ENCODE data around the gene RAB4B. TPM values are rescaled to one million over a fixed set of nuclear protein-coding genes. Genes with fewer than 3 reads are reported as not detected.

Gene RAB4B
- total RNA-seq, 2 experiments from 2014 or later, result 26.6 to 26.9 TPM

GRCh38 chr19:40759352-40759751 lies 18.7 kb upstream of the RAB4B start:
- intact Hi-C loops (cut with DNase I, micrococcal nuclease), result loop anchor here in 1 of 2 experiments (10.0 kb wide), 1 partner anchor 295 kb away; the partner anchor contains the start of genes BLVRB and SPTBN4
- Mint-ChIP-seq H3K4me3 (no peak overlapping the region), H3K9me3 (no peaks in the 10 kb centered on the region), H3K4me1 (ENCODE audit: low read depth) (peaks cover 49% of the 10 kb centered on the region), H3K36me3 (ENCODE audit: low read depth) (peaks cover 90% of the 10 kb centered on the region), H3K27ac (peak overlapping the region; percentile 10), H3K27me3 (no peaks in the 10 kb centered on the region)
- DNase-seq (no peak), ATAC-seq (ENCODE audit: poor library complexity) (no peak)
- H3K9me3 ChIP-seq (ENCODE audit: control insufficient read depth in 1 of 2, insufficient read depth in 1 of 2, low read length in 2 of 2), result no peaks in the 10 kb centered on the region
- H3K27ac ChIP-seq (ENCODE audit: low read depth in 1 of 2, low read length in 2 of 2), result no peak overlapping the region
- ChIA-PET CTCF (no interaction called here), POLR2A (interaction anchor here (1.6 kb wide), 1 partner anchor 18 kb away, joined by 4 read pairs; the partner anchor contains the start of gene RAB4B)
- no peak for TF ChIP-seq CTCF (IDR thresholded peaks at IDR 0.05)
- peaks cover 90% of the 10 kb centered on the region for H3K36me3 ChIP-seq (ENCODE audit: insufficient read depth, low read length)
- peaks cover 51% of the 10 kb centered on the region for H3K4me1 ChIP-seq (ENCODE audit: insufficient read depth, low read length)
- no peak overlapping the region for H3K4me3 ChIP-seq (ENCODE audit: low read length)
- H3K27me3 ChIP-seq (ENCODE audit: control insufficient read depth in 1 of 2, insufficient read depth in 2 of 2, low read length in 2 of 2), result no peaks in the 10 kb centered on the region

GRCh38 chr19:40762754-40763470 lies 15.1 kb upstream of the RAB4B start:
- Mint-ChIP-seq H3K4me3 (no peak overlapping the region), H3K27ac (no peak overlapping the region), H3K9me3 (no peaks in the 10 kb centered on the region), H3K36me3 (ENCODE audit: low read depth) (peaks cover 76% of the 10 kb centered on the region), H3K4me1 (ENCODE audit: low read depth) (peaks cover 36% of the 10 kb centered on the region), H3K27me3 (no peaks in the 10 kb centered on the region)
- Histone ChIP-seq H3K4me3 (ENCODE audit: low read length) (no peak overlapping the region), H3K27ac (ENCODE audit: low read depth in 1 of 2, low read length in 2 of 2) (peak overlapping the region in 1 of 2 donors; percentile 4), H3K27me3 (ENCODE audit: control insufficient read depth in 1 of 2, insufficient read depth in 2 of 2, low read length in 2 of 2) (no peaks in the 10 kb centered on the region), H3K9me3 (ENCODE audit: control insufficient read depth in 1 of 2, insufficient read depth in 1 of 2, low read length in 2 of 2) (no peaks in the 10 kb centered on the region), H3K4me1 (ENCODE audit: insufficient read depth, low read length) (peaks cover 33% of the 10 kb centered on the region), H3K36me3 (ENCODE audit: insufficient read depth, low read length) (peaks cover 88% of the 10 kb centered on the region)
- ATAC-seq (ENCODE audit: poor library complexity) (no peak), DNase-seq (no peak)
- CTCF ChIA-PET, result no interaction called here
- POLR2A ChIA-PET, result no interaction called here
- intact Hi-C loops (cut with DNase I, micrococcal nuclease), result no loop called here
- no peak for TF ChIP-seq CTCF (IDR thresholded peaks at IDR 0.05)

- Histone ChIP-seq H3K36me3 (ENCODE audit: insufficient read depth, low read length) (peaks cover 83% of the 10 kb centered on the region), H3K27me3 (ENCODE audit: control insufficient read depth in 1 of 2, insufficient read depth in 2 of 2, low read length in 2 of 2) (no peaks in the 10 kb centered on the region), H3K4me1 (ENCODE audit: insufficient read depth, low read length) (peaks cover 30% of the 10 kb centered on the region), H3K4me3 (ENCODE audit: low read length) (no peak overlapping the region), H3K9me3 (ENCODE audit: control insufficient read depth in 1 of 2, insufficient read depth in 1 of 2, low read length in 2 of 2) (no peaks in the 10 kb centered on the region), H3K27ac (ENCODE audit: low read depth in 1 of 2, low read length in 2 of 2) (no peak overlapping the region)
- Mint-ChIP-seq H3K4me3 (no peak overlapping the region), H3K27me3 (no peaks in the 10 kb centered on the region), H3K27ac (no peak overlapping the region), H3K9me3 (no peaks in the 10 kb centered on the region), H3K36me3 (ENCODE audit: low read depth) (peaks cover 70% of the 10 kb centered on the region), H3K4me1 (ENCODE audit: low read depth) (peaks cover 36% of the 10 kb centered on the region)
- no peak for TF ChIP-seq CTCF (IDR thresholded peaks at IDR 0.05)
- ChIA-PET CTCF (no interaction called here), POLR2A (no interaction called here)
- no peak for DNase-seq
- ATAC-seq (ENCODE audit: poor library complexity), result no peak
- intact Hi-C loops (cut with DNase I, micrococcal nuclease), result no loop called here
These were observed 14.5 kb upstream of the RAB4B start for GRCh38 chr19:40763526-40763925.
